8988T (cell line): Measurements from ENCODE around the gene CLIC6.

Source experiments
- DNase-seq: peaks from one replicate; pipeline ENCODE4 v3.0.0; 2011

CLIC6 gene

DNA sequence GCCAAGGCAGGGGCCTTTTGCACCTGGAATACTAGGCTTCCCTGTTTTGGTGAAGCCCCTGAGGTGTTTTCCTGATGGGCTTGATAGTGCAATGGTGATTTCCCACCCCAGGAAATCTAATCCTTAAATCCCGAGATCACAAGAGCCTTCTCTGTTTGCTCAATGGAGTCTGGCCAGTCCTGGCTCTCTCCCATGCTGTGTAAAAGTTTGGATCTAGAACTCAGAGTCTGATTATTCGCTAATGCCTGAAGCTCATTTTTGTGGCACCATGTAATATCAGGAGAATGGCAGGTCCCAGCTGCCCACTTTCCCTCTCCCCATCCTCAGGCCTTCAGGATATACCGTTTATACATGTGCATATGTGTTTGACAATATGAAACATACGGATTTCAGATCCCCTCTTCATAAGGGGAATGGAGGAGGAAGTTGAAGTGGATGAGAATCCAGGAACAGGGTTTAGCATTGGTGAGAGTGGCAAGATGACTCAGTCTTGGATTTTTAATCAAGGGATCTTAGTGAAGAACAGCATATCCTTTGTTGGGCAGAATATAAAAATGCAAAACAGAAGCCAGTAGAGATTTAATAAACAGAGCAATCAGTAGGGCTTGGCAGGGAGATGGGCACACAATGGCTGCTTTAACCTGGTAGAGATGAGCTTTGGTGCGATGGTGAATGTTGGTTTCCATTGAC is 62.1 kb downstream of the CLIC6 start:
- no peak for DNase-seq

DNA sequence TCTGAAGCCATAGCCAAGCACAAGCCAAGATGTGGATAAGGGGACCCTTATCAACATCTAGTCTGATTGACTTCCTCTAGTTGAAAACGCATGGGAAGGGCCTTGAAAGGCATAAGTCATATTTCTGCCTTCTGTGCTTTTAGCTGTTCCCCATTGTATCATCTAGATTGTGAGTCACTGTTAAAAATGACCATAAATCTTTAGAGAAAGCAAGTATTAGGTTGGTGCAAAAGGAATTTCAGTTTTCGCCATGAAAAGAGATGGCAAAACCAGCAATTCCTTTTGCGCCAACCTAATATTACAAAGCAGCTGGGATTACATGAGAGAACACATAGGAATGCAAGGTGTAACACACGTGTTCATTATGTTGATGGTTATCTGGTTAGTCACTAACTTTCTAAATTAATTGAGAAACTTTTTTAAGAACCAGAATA is 63.6 kb downstream of the CLIC6 start:
- no peak for DNase-seq

DNA sequence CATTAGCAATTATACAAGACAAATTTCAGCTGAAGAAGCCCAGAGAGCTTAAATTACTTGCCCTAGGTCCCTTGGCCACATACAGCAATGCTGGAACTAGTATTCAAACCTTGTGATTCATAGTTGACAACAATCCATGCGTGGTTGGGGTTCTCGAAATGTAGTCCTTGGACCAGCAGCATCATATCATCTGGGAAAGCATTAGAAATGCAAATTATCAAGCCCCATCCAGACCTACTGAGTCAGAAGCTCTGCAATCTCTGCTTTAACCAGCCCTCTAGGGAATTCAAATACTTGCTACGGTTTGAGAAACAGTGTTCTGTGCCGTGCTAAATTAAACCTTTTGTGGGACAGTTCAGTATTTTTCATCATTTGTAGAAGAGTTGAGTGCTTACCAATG is 65.1 kb downstream of the CLIC6 start:
- no peak for DNase-seq

DNA sequence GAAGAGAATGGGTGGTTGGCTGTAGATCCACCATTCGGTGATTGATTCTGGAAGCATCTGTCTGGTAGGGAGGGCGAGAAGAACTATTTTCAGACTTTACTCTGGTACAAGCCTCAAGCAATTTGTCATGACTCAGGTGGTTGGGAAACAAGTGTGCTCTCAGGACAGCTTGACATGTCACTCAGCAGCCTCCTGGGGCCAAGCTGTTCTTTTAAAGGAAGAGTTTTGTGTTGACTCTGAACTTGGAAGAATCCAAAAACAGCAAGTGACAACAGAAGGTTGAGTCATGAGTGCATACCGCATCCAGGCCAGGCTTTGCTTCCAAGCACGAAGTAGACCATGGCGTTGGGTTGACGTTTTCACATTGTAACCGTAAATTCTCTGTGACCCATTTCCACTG is 65.9 kb downstream of the CLIC6 start:
- no peak for DNase-seq

DNA sequence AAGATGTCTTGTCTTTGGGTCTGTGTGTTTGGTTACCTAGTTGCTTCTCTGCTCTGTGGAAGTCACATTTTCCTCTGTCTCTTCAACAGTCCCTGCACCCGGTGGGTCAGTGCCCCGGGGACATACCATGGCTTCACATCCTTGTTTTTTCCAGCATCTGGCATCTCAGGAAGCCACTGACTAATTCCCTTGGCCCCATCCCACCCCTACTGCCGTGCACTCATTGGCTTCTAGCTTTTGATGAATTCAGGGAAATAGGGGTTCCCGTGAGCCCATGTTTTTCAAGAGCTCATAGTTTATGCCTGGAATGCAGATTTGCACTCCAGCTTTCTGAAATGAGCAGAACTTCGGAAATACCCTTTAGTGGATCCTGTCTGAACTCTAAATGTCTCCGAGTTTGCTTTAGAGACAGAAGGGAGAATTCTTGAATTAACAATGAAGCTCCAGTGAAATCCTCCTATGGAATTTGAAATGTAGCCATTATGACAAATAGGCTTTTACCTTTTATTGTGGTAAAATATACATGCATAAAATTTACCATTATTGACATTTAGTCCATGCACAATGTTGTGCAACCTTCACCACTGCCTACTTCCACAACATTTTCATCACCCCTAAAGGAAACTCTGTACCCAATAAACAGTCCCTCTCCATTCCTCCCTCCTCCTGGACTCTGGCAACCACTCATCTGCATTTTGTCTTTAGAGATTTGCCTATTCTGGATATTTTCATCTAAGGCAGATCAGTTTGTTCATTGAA is 67.5 kb downstream of the CLIC6 start:
- DNase-seq: no peak

DNA sequence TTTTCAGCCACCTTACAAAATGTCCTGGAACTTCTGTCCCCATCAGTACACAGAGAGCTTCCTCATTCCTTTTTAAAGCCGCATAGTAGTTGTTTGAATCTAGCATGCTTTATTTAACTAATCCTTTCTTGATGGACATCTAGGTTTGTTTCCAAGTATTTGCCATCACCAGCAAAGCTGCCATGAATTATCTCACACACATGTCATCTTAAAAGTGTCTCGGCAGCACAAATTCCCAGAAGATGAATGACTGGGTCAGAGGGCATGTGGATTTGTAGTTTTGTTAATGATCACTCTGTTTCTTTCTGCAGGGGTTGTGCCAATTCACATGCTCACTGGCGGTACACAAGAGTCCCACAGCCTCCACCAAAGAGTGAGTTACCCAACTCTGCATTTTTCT is 68.3 kb downstream of the CLIC6 start:
- no peak for DNase-seq

DNA sequence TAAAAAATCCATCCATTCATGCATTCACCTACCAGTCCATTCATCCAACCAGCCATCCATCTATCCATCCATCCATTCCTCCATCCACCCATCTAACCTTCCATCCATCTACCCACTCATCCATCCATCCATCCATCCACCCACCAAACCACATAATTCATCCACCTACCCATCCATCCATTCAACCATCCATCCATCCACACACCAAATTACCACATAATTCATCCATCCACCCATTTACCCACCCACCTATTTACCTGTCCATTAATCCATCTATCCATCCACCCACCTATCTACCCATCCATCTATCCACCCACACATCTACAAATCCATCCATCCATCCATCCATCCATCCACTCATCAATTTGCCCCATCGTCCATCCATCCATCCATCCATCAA is 71.4 kb downstream of the CLIC6 start:
- DNase-seq: no peak

DNA sequence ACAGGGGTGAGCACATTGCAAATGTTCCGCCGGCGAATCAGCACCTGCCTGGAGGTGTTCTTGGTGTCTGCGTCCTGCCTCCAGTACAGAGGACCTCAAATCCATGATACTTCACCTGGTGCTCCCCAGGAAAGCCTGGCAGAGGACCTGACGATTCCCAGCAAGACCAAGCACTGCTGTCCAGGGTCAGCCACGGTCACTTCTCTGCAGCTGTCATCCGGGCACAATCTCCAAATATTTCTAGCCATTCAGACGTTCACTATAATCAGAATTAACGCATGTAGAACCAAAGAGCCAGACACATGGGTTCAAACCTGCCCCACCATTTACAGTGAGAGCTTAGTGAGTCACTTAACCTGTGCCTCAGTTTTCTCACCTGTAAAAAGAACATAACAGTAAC is 74.5 kb downstream of the CLIC6 start:
- DNase-seq: no peak

DNA sequence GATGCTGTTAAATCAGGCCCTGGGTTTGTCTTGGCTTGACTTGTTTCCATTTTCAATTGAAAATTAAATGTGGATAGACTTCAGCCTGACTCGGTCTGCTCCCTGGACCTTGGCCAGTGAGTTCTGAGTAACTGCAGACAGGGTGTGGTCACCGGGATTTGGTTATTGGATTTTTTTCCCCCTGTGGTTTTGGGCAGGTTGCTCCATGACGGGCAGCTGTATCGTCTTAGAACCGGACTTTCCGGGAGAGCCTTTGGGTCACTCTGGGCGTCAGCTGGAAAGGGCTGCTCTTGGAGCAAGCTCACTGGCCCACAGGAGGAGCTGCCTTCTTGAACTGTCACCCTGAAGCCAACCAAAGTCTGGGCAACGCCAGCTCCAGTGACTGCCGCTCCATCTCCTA is 75.0 kb downstream of the CLIC6 start:
- DNase-seq: no peak

DNA sequence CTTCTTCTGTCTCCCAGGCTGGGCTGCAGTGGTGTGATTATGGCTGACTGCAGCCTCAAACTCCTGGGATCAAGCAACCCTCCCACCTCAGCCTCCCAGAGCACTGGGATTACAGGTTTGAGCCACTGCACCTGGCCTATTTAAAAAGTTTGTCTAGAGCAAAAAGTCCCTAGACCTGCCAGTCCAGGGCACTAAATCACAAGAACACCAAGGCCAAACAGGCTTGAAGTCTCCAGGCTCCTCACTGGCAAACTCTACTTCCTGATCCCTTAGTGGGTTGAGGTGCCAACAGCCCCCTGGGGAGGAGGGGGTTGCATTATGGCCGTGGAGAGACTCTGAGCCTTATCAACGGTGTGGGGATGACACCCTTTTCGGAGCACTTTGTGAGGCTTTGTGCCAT is 76.0 kb downstream of the CLIC6 start:
- DNase-seq: no peak

DNA sequence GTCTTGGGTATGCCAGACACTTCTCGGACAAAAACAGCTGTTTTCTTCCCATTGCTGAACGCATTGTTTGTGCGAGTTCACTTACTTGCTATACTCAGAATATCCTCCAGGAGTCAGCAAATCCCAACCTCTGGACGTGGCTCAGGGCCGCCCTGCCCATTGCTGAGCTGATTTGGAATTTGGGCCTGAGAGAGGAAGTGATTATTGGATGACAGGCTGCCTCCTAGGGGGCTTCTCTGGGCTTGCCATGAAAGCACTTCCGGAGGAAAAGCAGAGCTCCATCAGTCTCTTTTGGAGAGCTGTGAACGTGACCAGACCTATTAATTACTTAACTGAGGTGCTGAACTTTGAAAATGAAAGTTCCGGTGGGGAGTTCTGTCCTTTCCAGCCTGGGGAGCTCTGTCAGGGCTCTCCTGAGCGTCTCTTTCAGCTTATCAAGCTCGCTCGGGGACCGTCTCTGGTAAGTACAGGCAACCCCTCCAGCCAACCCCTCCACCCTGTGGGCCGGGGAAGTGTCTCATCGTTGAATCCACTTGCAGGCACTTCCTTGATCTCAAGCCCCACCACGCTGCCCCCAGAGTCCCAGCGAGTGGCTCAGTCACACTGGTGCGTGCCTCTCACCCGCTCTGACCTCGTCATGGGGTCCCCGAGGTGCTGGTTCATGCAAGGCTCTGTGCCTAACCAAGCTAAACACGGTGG is 76.9 kb downstream of the CLIC6 start:
- DNase-seq: peak; percentile 29

DNA sequence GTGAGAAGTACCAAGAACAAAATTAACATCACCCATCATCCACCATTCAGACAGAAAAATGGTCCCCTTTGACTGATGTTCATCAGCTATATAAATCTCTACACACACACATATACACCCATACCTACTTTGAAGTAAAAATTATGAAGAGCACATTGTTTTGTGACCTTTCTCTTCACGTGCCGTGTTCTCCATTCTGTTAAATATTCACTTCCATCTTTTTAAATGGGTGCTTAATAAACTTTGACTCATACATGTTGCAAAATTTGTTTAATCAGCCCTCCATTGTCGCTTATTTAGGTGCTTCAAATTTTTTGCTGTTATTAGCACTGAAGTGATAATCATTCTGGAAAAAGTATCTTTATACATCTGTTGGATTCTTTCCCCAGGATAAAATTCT is 80.1 kb downstream of the CLIC6 start:
- DNase-seq: no peak

DNA sequence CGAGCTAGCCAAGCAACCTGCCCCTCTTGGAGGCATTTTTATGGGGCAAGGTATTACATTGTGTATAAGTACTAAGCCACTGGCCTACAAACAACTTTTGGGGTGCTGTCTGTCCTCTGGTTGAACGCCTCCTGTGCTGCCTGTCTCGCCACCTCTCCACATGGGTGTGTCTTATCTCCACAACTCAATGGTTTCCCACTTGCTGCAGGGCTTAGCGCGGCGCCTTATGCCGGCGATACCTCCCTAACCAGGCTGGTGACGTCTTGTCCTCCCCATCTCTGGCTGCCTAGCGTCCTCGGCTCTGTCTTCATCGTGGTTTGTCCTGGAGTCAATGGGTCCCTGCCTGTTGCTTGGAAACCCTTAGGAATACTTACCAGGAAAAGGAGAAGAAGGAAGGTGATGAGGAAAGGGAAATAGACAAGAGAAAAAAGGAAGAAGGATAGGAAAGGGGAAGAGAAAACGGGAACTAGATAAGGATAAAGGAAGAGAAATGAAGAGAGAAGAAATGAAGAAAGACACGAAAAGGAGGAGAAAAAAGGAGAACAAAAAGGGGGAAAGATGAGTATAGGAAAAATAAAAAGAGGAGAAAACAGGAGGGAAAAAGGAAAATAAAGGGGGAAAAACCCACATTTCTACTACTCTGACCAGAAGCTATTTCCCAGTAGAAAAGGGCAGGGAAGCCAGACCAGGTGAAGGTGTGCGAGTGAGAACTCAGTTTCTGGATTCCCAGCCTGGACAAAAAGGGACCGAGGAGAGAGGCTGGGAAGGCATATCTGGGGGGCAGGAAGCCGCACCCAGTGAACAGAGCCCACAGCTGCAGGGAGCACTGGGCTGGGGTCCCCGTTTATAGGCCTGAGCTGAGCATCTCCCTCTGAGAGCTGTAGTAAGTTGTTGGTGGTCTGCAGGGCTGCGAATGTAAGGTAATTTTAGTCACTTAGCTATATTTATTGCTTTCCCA is 86.2 kb downstream of the CLIC6 start:
- DNase-seq: no peak

DNA sequence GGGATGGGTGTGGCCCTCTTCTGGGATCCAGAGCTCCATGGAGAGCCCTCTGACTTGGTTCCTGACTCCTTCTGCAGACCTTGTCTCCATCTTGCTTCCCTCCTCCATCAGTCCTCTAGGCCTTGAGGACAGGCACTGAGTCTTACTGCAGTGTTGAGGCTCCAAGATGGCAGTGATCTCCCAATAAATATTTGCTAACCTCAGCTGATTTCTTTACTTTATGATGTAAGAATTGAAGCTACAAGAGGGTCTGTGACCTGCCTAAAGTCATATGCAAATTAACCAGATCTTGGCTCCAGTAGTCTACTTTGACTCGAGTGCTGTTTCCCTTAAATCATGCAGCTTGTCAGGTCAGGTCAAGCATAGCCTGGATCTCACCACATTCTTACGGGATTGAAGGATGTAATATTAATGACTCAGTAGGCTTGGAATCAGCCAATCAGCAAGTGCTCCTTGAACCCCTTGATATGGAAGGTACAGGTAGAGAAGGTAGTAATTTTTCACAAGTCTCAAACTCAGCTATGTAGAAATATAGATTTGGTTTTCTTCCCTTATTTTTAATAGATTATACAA is 93.0 kb downstream of the CLIC6 start:
- DNase-seq: no peak

DNA sequence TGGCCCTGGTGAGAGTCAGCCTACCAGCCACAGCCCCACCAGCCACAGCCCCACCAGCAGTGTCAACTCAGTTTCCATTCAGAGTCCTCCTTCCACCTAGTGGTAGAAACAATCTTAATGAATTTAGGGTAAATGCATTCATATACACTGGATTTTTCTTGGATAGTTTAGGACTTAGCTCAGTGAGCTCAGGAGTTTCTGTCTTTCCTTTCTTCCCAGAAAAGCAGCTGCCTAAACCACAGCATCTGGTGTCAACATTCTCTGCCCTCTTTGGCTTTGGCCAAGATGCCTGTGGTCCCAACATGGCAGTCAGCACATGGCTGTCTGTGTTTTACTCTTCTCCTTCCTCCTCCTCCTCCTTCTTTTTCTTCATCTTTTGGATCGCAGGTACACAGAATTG is 94.0 kb downstream of the CLIC6 start:
- no peak for DNase-seq

DNA sequence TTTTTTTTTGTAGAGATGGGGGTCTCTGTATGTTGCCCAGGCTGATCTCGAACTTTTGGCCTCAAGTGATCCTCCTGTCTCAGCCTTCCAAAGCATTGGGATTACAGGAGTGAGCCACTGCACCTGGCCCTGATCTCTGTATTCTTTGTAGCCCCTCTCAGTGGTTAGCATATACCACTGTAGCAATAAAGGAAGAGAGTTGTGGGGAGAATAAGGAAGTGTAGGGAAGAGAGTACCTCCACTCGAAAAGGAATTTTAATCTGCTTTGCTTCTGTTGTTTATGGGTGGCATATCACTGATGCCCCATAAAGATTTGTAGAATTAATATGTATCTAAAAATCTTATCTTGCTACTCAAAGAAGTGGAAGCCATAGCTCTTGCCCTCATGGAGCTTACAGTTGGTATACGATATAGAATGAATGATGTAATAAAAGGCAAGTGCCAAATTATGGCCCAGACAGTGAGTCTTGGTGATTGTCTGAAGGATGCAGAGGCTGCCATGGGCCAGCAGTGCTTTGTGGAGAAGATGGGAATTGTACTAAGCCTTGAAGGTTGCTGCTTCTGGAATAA is 96.0 kb downstream of the CLIC6 start:
- DNase-seq: no peak

DNA sequence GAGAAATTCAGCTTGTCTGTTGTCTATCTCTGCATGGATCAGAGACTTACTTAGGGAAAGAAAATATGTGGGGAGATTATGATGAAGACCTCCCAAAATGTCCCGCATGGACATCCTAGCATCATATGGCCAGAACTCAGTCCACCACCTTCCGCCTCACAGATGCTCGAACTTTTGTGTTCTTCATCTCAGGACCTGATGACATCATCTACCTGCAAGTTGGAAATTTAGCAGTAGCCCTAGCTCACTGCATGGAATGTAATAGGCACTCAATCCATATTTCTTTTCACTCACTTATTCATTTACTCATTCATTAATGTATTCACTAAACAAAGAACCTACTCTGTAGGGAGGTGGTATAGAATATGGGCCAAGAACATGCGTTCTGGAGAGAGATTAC is 96.8 kb downstream of the CLIC6 start:
- no peak for DNase-seq

DNA sequence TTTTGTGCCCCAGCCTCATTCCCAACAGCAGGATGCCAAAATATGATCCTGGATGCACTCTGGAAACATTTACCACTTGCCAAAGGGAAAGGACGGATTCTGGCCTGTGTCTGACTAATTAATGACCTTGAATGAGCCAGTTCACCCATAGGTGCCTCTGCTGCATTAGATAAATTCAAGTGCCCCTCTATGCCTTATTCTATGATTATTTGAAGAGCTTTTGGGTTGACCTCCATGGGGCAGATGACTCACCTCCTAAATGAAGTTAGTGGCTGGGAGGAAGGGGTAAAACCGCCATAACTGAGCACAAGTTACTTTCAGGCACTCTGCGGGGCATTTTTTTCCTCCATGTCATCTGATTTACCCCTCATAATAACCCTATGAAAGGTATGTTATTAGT is 98.1 kb downstream of the CLIC6 start:
- DNase-seq: no peak
